ENCODE measurements around the gene PLA2G4D.

Gene PLA2G4D

GRCh38 chr15:42070279-42070975 lies 23.9 kb downstream of the PLA2G4D start:
- DNase-seq, result no peak

GRCh38 chr15:42069496-42070278 lies 24.7 kb downstream of the PLA2G4D start:
- no peak for DNase-seq

DNA sequence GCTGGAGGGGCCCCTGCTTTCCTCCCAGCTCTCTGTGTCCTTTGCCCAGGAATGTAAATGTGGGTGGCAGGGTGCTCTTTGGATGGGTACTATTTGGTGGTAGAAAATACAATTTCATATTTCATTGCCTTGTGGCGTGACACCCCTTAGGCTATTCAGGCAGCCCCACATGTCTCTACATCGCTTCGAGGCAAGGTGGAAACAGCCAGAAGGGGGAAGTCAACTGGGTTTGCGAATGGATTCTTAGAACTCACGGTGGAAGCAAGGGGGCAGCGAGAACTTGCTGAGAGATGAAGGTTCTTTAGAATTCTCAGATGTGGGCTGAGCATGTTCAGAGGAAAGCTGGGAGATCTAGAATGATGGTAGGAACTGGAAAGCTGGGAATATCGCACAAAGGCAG lies 25.3 kb downstream of the PLA2G4D start:
- DNase-seq, result no peak

- DNase-seq, result no peak
Measured at GRCh38 chr15:42068601-42069000, 25.8 kb downstream of the PLA2G4D start.

GRCh38 chr15:42066764-42067415 lies 27.5 kb downstream of the PLA2G4D start:
- DNase-seq, result no peak

DNA sequence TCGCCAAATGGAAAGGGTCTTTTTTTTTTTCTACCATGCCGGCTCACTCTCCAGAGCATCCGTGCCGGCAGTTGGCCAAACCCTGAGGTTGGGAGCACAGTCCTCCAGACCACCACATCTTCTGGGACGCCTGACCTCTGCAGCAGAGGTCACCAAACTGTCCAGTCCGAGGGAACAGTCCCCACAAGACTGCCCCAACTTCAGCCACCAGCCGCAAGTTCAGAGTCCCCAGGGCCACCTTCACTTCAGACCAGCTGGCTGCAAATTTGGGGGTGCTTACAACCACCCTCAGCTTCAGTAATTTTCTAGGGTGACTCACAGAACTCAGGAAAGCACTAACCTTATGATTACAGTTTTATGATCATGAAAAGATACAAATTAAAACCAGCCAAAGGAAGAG lies 28.9 kb downstream of the PLA2G4D start:
- DNase-seq, result no peak

- DNase-seq, result no peak
Measured at GRCh38 chr15:42065033-42065432, 29.3 kb downstream of the PLA2G4D start.

DNA sequence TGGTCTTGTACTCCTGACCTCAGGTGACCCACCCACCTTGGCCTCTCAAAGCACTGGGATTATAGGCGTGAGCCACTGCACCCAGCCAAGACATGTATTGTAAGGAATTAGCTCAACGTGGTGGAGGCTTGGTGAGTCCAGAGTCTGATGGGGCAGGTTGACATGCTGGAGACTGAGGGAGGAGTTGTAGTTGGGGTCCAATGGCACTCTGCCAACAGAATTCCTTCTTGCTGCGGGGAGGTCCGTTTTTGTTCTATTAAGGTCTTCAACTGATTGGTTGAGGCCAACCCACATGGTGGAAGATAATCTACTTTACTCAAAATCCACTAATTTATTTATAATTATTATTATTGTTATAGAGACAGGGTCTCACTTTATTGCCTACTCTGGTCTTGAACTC lies 30.1 kb downstream of the PLA2G4D start:
- no peak for DNase-seq

DNA sequence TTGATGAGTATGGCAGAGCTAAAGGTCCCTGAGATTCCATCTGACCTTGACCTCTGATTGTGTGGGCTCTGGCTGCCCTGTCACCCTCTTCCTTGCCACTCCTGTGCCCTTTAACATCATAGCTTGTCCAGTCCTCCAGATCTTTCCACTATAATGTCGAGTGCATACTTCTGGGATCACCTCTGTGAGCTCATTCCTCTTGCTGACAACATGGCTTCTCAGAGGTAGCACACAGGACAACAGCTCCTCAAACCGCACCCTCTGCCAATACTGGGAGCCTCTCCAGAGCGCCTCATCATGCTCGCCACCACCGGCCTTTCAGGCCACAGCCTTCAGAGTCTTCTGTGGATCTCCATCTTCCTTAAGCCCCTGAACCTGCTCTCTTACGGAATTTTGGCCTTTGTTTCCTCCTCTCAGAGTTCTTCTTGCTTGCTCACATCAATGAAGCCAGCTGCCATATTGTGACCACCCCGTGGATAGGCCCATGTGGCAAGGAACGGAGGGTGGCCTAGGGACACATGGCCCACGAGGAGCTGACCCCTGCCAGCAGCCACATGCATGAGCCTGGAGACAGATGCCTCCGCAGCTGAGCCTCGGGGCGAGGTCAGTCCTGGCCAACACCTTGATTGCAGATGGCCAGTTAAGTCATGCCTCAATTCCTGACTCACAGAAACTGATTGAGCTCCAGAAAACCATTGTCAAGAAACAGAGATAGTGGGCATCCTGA lies 31.1 kb downstream of the PLA2G4D start:
- DNase-seq, result no peak

DNA sequence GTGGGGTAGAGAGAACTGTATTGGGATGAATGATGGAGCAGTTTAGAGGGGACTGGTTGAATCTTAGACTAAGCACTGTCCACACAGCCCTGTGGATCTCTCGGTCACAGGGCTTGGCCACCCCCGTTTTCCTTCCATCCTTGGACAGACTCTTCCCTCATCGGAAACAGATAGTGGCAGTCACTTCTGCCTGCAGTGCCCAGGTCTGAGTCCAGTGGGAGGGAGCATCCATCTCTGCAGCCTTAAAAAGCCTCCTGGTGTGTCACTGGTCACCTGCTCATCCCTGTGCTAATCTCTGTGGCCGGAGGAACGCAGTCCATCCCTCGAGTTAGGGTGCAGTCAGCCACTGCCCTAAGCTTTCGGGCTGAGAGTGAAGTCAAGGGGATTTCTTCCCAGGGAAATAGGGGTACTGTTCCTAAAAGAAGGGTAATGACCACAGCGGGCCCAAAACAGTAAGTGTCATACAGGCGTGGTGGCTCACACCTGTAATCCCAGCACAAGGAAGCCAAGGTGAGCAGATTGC lies 32.0 kb downstream of the PLA2G4D start:
- no peak for DNase-seq

GRCh38 chr15:42060797-42061196 lies 33.6 kb downstream of the PLA2G4D start:
- no peak for DNase-seq

GRCh38 chr15:42060477-42060763 lies 33.9 kb downstream of the PLA2G4D start:
- no peak for DNase-seq

DNA sequence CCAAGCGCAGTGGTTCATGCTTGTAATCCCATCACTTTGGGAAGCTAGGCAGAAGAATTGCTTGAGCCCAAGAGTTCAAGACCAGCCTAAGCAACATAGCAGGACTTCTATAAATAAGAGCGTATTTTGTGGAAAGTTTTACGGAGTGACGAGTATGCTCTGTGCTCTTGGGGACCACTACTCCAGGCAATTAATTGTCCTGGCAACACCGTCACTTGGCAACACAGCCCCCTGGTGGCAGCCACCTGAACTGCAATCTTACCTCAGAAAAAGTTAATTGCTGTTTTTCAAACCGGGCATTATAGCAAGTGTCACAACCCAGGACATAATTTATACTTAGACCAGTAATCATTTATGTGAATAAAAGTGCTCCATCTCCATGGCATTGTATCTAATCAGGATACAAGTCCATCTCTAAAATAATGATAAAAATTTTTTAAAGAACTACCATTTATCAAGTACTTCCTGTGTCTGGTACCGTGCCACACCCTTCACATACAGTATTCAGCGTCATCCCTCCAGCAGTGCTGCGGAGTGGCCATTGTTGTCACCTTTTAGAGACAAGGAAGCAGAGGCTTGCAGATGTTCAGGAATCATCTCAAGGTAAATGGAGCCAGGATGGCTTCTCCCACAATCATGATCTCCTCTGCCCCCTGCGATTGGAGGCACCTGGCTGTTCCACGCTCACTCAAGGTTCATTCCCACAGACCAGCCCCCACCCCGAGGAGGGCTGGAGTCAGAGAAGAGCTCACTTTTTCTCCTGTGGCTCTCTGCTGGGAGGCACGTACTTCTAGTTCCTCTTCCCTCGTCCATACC lies 34.5 kb downstream of the PLA2G4D start:
- DNase-seq, result peak; percentile 40

- no peak for DNase-seq
Measured at GRCh38 chr15:42058791-42059190, 35.6 kb downstream of the PLA2G4D start.

DNA sequence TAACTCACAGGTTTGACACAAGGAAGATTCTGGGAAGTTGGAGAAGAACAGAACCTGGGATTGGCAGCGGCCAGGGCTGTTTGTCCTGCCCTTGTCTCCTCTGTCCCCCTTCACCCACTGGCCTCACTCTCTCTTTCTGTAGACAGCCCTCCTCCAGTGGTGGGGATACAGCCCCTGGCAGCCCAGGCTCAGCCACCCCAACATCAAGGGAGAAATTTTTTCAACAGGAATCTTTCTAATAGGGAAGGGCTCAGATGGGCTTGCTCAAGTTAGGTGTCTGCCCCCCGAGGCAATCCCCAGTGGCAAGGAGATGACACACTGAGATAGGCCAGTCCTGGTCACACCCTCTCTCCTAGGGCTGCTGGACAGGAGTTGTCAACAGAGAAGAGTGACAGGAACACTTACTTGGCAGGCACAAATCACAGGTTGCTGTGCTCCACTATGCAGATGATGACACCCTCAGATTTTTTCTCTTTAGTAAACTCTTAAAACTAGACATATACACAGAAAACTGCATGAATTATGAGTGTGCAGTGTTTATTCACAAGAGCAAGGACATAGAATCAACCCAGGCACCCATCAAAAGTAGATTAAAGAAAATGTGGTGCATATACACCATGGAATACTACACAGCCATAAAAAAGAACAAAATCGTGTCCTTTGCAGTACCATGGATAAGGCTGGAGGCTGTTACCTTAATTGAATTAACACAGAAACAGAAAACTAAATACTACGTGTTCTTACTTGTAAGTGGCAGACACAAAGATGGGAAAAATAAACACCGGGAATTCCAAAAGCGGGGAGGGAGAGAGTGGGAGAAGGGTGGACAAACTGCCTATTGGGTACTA lies 36.3 kb downstream of the PLA2G4D start:
- no peak for DNase-seq

GRCh38 chr15:42056934-42057798 lies 37.2 kb downstream of the PLA2G4D start:
- peak; percentile 39 for DNase-seq

DNA sequence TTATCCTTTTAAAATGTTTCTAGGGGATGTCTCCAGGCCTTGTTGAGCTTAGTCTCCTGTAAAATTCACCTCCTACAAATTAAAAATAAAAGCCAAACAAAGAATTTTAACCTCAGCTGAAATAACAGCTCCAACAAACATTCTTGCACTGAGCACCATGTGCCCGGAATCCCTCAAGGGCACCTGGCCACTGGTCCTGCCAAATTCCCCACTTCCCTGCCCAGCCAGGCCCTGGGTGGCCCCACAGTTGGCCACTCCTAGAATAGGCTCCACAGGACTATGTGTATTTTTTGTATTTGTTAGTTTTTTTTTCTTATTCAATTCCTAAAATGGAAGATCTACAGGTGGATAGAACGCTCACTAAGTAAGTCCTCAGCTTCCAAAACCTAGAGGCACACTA lies 40.4 kb downstream of the PLA2G4D start:
- DNase-seq, result no peak

- DNase-seq, result no peak
Measured at GRCh38 chr15:42053010-42053409, 41.4 kb downstream of the PLA2G4D start.

GRCh38 chr15:42050484-42051255 lies 43.7 kb downstream of the PLA2G4D start:
- DNase-seq, result no peak

DNA sequence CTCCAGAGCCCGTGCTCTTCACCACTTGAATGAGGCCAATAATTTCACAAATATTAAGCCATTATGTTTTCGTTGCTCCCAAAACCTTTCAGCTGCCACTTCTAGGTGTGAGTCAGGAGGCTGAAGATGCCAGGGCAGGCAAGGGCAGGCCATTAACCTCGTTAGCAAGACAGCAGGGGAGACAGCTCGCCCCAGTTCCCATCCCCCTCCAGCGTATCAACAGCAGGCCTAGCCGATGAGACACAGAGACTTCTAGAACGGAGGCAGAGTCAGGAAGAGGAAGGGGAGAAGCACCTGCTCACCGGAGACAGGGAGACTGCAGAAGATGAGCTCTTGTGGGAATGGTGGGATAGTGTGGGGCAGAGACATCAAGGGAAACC lies 45.6 kb downstream of the PLA2G4D start:
- DNase-seq, result no peak
